GM21619 (cell line): ENCODE results near the gene MROH2A.

Experiments
- ATAC-seq: cut with Tn5 transposase; IDR thresholded peaks from one replicate; pipeline ENCODE4 v1.9.1; 2021; ENCODE audit not compliant: unreplicated experiment

The MROH2A gene

DNA sequence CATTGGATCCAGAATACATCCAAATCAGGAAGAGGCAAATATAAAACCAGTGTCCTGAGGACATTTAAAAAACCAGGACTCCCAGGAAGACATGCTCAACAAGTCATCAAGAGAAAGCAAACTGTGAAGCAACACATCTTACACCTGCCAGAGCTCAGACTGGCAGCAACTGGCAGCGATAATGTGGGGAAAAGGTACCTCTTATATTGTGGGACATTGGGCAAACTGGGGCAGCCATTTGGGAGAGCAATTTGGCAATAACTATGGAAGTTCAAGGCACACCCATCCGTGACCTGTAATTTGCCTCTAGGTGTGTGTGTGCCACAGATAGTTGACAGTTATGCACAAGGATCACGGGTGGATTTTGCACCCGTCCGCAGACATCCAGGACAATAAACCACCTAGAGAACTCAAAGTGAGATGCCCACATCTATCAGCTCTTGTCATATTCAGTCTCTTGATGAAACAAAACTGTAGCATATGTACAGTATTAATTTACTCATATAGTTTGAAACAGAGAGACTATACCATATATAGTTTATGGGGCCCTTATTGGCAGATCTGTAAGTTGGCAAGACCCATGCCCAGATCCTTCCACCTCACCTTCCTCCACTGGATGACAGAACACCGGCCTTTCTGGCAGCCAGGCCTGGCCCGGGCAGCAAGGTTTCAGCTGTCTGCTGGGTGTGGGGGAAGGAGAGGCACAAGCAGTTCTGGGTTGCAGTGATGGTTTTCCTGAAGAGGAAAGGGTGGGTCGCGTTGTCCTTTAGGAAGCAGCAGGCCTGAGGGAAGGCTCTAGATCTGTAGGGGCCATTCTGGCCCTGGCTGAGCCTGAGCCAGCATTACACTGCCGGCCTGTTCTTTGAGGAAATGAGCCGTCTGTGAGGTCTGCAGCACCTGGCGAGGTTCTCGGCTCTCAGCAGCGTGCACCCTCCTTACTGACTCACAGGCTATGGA is 57.4 kb downstream of the MROH2A start:
- no peak for ATAC-seq

GRCh38 chr2:233836359-233836758 is 58.2 kb downstream of the MROH2A start:
- ATAC-seq = no peak

- ATAC-seq = no peak
These were observed 59.6 kb downstream of the MROH2A start for GRCh38 chr2:233837694-233838229.

DNA sequence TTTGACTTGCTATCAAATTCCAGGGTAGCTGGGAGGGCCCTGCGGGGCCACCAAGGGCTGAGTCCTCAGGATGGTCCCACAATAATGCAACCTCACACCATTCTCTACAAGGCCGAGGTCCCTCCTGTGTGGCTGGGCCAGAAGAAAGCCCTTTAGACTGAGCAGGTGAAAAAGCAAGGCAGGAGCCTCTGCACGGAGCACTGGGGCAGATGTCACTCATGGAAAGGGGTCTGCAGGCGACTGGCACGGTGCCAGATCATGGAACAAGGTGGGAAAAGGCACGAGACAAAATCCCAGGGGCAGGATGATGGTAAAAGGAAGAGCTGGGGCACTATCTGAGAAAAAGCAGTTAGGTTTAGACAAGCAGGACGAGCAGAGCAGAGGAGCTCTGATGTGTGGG is 60.1 kb downstream of the MROH2A start:
- no peak for ATAC-seq

- no peak for ATAC-seq
These were observed 60.8 kb downstream of the MROH2A start for GRCh38 chr2:233838726-233839446.

GRCh38 chr2:233839447-233839820 is 61.3 kb downstream of the MROH2A start:
- no peak for ATAC-seq

DNA sequence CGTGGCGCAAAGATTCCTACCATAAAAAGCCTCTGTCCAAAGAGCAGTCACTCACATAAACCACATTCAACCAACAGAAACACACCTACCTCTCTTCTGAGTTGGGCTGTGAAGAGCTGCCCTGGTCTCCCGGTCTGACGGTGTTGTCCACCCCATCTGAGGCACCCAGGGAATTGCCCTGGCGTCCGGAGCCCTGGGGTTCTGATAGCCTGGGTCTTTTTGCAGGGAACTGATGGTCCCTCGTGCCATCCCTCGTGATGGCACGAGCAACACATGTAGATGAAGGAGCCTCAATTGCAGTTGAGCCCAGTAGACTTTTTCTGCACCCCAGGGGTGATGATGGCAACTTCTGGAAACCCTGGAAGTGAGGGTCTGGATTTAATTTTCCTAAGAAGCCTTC is 62.4 kb downstream of the MROH2A start:
- no peak for ATAC-seq

DNA sequence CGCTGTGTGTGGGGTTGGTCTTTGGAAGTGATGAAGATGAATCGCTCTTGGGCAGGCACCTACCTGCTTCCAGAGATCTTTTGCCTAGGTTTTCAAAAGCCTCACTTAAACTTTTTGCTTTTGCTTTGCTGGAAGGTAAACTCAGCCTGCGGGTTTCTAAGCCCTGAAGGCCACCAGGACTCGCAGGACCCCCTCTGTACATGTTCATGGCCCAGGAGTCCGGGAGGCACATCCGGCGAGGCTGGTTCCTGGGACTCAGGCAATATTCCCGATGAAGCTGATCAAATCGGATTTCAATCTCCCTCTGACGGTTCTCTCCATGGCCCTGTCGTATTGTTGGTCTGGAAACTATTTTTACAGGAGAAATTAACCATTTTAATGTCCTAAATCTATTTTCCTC is 63.1 kb downstream of the MROH2A start:
- ATAC-seq = no peak

GRCh38 chr2:233844064-233844807 is 66.1 kb downstream of the MROH2A start:
- ATAC-seq = no peak

- ATAC-seq = no peak
These were observed 66.7 kb downstream of the MROH2A start for GRCh38 chr2:233844836-233845235.

DNA sequence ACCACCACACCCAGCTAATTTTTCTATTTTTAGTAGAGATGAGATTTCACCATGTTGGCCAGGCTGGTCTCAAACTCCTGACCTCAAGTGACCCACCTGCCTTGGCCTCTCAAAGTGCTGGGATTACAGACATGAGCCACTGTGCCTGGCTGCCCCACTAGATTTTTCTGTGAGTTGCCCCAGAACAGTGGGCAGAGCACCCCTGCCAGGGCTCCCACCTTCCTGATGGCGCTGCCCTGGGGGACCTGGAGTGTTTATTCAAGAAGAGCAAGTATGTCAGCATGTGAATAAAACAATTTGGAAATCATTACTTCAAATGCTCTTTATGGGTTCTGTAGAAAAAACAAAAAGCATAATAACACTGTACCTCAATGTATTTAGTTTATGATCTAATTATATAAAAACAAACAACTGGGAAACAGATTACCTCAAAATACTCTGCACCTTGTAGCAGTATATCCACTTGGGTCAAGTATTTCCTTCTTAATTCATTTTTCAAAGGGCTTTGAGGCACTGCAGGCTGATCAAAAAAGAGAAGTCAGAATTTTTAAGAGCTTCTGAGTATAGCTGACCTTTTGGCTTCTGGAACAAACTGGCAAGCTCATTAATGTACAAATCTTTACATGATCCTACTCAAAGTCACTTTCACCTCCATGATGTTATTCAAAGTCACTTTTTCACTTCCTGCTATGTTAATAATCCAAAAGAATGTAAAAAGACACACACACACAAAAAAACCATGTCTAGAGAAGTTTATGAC is 67.4 kb downstream of the MROH2A start:
- ATAC-seq = no peak

DNA sequence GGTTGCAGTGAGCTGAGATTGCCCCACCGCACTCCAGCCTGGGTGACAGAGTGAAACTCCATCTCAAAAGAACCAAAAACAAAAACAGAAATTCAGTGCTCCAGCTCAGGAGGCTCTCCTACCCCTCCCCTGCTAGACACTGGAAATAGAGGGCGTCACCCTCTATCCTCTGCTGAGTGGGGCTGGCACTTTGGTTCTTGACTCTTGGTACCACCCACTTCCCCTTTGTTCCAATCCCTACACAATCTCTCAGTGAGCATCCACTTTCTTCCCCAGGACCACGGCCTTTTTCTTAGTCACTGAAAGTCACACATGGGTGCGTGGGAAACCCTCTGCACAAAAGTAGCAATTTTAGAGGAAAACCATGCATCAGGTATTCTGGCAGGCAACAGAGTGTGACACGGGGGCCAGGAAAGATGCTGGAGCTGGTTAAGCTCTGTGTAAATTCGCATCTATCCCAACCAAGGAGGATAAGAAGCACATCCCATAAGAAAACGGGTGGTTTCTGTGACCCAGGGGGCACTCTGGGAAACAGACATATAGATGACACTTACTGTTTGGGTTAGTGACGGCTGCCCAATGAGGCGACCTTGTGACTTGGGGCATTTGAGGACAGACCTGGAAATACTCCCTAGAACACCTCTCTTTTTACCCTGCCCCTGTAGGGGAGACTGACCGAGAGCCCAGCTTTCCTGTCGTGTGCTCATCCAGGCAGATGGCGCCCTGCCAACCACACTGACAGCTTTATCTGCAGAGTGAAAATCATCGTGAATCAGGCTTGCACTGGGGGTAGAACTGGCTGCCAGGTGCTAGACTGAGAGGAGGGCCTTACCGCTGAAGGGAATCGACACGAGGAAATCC is 68.5 kb downstream of the MROH2A start:
- ATAC-seq = no peak

DNA sequence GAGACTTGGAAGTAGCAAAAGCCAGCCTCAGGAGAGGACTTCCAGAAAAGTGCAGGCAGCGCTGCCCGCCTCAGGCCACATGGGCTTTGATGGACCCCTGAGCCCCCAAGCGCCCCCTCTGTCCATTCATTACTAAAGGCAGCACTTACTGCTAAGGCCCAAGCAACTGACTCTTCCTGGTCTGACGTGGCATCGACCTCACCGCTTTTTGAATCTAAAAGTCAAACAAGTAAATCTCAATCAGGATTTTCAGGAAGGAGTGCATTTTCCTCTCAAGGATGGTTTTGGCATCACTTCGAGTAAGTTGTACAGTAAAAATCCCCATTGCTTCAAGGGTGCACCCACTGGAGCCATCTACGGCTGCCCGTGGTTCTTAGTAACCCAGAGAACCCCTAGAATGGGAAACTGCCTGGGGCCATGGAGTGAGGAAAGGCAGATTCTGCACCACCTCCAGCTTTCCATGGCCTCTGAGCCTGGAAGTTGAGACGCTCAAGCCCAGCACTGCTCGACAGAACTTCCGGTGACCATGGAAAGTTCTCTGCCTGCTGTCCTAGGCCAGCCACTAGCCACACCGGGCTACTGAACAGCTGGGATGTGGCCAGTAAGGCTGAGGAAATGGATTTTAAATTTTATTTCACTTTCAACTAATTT is 69.2 kb downstream of the MROH2A start:
- no peak for ATAC-seq

DNA sequence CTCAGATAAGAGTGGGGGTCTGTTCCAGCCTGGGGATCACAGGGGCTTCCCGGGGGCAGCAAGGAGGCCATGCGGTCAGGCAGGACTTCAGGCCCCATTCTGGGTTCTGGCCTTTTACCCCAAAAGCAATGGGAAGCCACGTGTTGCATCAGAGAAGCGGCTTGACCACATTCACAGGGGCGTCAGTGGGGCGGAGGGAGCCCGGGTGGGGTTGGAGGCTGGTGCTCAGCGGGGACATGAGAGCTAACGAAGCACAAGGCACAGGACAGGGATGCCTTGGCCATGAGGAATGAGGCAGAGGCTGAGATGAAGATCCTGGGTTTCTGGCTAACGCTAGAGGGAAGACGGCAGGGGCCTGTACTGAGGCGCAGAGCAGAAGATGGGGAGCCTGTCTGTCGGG is 70.1 kb downstream of the MROH2A start:
- no peak for ATAC-seq

- ATAC-seq = no peak
These were observed 71.6 kb downstream of the MROH2A start for GRCh38 chr2:233849607-233850271.

DNA sequence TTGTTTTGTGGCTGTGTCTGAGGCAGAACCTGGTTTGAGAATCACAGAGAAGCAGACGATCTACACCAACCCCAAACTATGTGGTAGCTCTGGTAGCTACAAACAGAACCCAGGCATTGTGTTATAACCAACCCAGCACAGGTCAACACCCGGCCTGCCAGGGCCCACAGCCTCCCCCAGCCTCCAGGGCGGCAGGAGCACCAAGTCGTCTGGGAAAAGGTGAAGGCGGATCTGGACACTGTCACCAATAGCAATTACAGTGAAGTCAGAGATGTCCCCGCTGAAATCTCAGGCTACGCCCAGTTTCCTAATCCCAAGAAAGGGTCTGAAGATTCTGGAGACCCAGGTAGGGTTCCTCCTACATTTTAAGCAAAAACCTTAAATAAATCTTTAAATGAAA is 72.6 kb downstream of the MROH2A start:
- no peak for ATAC-seq

GRCh38 chr2:233851169-233851568 is 73.0 kb downstream of the MROH2A start:
- no peak for ATAC-seq

DNA sequence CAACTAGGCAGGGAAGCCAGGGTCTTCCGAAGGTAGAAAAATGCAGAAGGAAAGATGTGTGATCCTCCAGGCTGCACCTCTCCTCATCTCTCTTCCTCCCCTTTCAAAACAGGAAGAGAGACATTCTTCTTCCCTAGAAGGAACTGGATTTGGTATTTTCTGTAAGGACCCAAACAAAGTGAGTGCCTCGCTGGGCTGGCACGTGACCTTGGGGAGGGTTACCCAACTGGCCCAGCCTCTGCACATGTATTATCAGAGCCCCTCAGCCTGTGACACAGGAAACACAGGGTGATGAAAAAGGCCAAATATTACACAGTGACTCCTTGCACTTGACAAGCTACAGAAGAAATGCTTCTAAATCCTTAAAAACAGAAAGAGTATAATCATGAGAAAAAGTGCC is 73.9 kb downstream of the MROH2A start:
- no peak for ATAC-seq

DNA sequence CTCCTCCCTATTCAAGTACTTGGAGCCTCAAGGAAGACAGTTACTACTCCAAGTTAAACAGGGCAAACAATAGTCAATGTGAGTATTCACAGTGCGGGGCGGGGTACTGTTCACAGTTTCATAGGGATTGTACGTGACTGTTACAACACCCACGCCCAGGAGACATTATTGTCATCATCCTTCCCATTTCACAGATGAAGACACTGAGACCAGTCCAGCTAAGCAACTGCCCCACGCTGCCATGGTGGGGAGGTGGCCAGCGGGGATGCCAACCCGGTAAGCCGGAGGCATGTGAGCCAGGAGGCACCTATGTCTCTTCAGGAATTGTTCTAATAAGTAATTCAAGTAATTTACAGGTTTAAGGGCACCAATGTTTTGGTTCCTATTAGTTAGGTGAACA is 75.2 kb downstream of the MROH2A start:
- ATAC-seq = no peak
